ENCODE measurements around the gene TENT5C.

Gene TENT5C

DNA sequence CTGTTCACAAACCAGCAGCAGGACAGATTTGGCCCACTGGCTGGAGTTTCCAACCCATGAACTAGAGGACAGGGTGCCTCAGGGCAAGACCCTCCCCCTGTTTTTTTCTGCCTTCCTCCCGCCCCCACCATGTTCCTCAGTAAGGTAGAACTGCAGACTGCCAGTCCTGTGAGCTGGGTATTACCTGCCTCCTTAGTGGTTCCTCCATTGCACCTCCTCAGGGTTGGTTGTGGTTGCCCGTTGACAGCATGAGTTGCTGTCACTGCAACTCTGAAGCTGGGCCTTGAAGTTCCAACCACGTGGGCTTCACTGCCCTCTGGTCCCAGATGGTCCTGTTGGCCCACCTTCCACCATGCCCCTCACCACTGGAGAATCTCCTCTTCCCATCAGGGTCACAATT lies 28.8 kb downstream of the TENT5C start:
- H3K36me3 Mint-ChIP-seq (ENCODE audit: low read depth) = no peaks in the 10 kb centered on the region
- no peaks in the 10 kb centered on the region for H3K9me3 Mint-ChIP-seq
- H3K4me3 Mint-ChIP-seq = no peak overlapping the region
- H3K27me3 Mint-ChIP-seq (ENCODE audit: low read depth) = peaks cover 18% of the 10 kb centered on the region
- TF ChIP-seq, protein P1, sequence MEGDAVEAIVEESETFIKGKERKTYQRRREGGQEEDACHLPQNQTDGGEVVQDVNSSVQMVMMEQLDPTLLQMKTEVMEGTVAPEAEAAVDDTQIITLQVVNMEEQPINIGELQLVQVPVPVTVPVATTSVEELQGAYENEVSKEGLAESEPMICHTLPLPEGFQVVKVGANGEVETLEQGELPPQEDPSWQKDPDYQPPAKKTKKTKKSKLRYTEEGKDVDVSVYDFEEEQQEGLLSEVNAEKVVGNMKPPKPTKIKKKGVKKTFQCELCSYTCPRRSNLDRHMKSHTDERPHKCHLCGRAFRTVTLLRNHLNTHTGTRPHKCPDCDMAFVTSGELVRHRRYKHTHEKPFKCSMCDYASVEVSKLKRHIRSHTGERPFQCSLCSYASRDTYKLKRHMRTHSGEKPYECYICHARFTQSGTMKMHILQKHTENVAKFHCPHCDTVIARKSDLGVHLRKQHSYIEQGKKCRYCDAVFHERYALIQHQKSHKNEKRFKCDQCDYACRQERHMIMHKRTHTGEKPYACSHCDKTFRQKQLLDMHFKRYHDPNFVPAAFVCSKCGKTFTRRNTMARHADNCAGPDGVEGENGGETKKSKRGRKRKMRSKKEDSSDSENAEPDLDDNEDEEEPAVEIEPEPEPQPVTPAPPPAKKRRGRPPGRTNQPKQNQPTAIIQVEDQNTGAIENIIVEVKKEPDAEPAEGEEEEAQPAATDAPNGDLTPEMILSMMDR (IDR thresholded peaks at IDR 0.05; ENCODE audit: unreplicated experiment in 3 of 3) = no peak
- peaks cover 4% of the 10 kb centered on the region for H3K4me1 Mint-ChIP-seq
- no peak overlapping the region for H3K27ac Mint-ChIP-seq

DNA sequence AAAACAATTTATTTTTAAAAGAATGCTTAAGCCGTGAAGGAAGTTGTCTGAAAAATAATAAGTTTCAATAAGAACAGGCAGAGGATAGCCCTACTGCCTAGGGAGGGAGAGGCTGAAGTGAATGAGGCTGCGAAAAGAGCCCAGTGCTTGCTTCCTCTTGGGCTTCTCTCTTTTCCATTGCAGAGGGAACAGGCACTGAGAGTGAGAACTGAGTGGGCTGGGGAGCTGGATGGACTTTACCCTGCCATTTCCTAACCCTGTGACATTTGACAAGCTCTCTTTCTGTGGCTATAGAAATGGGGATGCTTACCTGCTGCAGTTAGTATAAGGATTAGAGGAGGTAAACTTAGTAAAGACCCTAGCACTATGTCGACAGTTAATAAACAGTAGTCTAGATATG lies 30.0 kb downstream of the TENT5C start:
- Mint-ChIP-seq H3K9me3 (no peaks in the 10 kb centered on the region), H3K4me3 (no peak overlapping the region), H3K27ac (no peak overlapping the region), H3K27me3 (ENCODE audit: low read depth) (peaks cover 18% of the 10 kb centered on the region), H3K4me1 (peaks cover 4% of the 10 kb centered on the region), H3K36me3 (ENCODE audit: low read depth) (no peaks in the 10 kb centered on the region)
- TF ChIP-seq, protein P1 (IDR thresholded peaks at IDR 0.05; ENCODE audit: unreplicated experiment in 3 of 3) = no peak

DNA sequence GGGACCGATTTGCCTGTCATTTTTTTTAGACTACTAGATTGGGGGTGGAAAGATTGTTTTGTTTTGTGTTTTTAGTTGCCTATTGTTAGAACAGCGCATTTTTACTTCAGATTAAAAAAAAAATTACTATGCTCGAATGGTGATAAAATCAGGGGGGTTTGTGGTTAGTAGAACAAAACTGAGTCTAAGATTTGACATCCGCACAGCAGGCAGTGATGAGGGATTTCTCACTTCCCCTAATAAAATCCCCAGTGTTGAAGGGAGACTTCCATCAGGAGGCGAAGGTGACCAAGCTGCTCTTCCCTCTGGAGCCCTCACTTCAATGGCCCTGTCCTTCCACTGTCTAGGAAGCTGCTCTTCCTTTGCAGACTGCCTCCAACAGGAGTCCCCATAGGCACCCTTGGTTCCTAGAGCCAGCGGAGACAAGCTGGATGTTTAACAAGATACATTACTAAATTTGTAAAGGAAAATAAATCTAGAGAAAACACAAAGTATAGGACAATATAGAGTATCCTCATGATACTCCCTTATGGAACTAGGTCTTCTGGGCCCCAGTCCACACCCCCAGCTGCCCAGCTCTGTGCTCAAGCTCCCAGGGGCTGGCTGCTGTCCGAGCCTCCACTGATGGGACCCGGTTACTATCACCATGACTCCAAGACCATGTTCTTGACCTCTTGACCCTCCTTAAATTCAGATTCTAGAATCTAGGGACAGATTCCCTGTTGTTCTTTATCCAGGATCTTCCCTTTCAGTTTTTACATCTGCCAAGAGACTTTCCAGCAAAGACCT lies 31.0 kb downstream of the TENT5C start:
- Mint-ChIP-seq H3K9me3 (no peaks in the 10 kb centered on the region), H3K27me3 (ENCODE audit: low read depth) (peaks cover 18% of the 10 kb centered on the region), H3K36me3 (ENCODE audit: low read depth) (no peaks in the 10 kb centered on the region), H3K27ac (no peak overlapping the region), H3K4me3 (no peak overlapping the region), H3K4me1 (peaks cover 4% of the 10 kb centered on the region)
- TF ChIP-seq, protein P1 (IDR thresholded peaks at IDR 0.05; ENCODE audit: unreplicated experiment in 3 of 3) = no peak

DNA sequence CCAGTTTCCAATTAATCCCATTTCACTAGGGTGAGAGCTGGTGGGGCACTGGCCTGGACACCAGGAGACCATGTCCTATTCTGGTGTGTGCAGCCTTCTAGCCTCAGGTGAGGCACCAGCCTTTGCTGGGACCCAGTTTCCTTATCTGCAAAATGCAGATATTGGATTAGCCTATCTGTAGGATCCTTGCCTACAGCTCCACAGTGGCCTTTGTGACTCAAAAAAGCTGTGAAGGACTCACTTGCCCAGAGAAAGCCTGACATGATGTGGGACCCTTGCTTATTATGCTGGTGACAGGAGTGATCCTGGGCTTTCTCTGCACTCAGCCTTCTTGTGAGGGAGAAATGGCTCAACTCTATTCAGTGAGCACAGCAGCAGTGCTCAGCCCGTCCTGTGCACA lies 32.3 kb downstream of the TENT5C start:
- Mint-ChIP-seq H3K27me3 (ENCODE audit: low read depth) (peaks cover 11% of the 10 kb centered on the region), H3K4me3 (no peak overlapping the region), H3K9me3 (no peaks in the 10 kb centered on the region)

DNA sequence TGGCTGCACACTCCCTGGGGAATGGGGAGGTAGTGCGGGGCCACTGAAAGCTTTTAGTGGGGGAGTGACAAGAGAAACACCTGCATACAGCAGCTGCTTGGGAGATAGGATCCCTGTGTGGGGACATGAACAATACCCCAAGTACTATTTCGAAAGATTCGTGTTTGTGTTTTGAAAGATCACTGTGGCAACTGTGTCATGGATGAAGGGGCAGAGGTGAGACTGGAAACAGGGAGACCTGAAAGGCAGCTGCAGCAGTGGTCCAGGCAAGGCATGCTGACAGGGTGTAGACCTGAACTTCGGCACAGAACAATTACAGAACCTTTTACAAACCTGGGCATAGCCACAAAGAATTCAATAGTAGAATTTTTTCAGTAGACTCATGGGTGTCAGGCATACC lies 32.9 kb downstream of the TENT5C start:
- Mint-ChIP-seq H3K4me1 (no peaks in the 10 kb centered on the region), H3K9me3 (no peaks in the 10 kb centered on the region), H3K36me3 (ENCODE audit: low read depth) (no peaks in the 10 kb centered on the region), H3K27me3 (ENCODE audit: low read depth) (peaks cover 11% of the 10 kb centered on the region), H3K27ac (no peak overlapping the region), H3K4me3 (no peak overlapping the region)
- TF ChIP-seq, protein P1 (IDR thresholded peaks at IDR 0.05; ENCODE audit: unreplicated experiment in 3 of 3) = no peak

More for the DNA sequence above, 32.3 kb downstream of the TENT5C start:
- H3K4me1 Mint-ChIP-seq = no peaks in the 10 kb centered on the region
- H3K27ac Mint-ChIP-seq = no peak overlapping the region
- TF ChIP-seq, protein P1 (IDR thresholded peaks at IDR 0.05; ENCODE audit: unreplicated experiment in 3 of 3) = no peak
- no peaks in the 10 kb centered on the region for H3K36me3 Mint-ChIP-seq (ENCODE audit: low read depth)

DNA sequence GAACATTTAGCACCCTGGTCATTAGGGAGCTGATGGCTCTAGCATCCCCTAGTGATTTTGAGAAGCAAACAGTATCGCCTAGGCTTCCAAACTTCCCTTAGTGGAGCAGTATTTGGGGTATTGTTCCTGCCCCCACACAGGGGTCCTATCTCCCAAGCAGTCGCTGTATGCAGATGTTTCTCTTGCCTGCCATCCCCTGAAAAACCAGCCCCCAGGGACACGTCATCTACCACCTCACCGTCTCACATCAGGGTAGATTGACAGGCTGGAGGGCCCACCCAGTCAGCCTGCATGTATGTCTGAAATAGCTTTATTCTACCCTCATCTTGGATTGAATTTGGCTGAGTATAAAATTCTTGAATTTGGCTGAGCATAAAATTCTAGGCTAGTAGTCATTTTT lies 33.9 kb downstream of the TENT5C start:
- no peaks in the 10 kb centered on the region for H3K4me1 Mint-ChIP-seq
- H3K9me3 Mint-ChIP-seq = no peaks in the 10 kb centered on the region
- no peak overlapping the region for H3K4me3 Mint-ChIP-seq
- H3K36me3 Mint-ChIP-seq (ENCODE audit: low read depth) = no peaks in the 10 kb centered on the region
- TF ChIP-seq, protein P1 (IDR thresholded peaks at IDR 0.05; ENCODE audit: unreplicated experiment in 3 of 3) = no peak
- H3K27me3 Mint-ChIP-seq (ENCODE audit: low read depth) = peaks cover 14% of the 10 kb centered on the region
- H3K27ac Mint-ChIP-seq = no peak overlapping the region
